ENCODE measurements around the gene TMEM222. TPM values are rescaled to one million over a fixed set of nuclear protein-coding genes. Genes with fewer than 3 reads are reported as not detected.
A peak's percentile ranks its signal among the peaks of the same experiment; 100 is the strongest.
"Not testable (repeated sequence)": the region's sequence is repeated elsewhere in the genome, so short reads cannot be mapped to it uniquely, and the experiment has no call there.

The TMEM222 gene, protein sequence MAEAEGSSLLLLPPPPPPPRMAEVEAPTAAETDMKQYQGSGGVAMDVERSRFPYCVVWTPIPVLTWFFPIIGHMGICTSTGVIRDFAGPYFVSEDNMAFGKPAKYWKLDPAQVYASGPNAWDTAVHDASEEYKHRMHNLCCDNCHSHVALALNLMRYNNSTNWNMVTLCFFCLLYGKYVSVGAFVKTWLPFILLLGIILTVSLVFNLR
- total RNA-seq: 10 to 100 TPM; 52.0 to 54.9 TPM
- 65.2 TPM for polyA plus RNA-seq

DNA sequence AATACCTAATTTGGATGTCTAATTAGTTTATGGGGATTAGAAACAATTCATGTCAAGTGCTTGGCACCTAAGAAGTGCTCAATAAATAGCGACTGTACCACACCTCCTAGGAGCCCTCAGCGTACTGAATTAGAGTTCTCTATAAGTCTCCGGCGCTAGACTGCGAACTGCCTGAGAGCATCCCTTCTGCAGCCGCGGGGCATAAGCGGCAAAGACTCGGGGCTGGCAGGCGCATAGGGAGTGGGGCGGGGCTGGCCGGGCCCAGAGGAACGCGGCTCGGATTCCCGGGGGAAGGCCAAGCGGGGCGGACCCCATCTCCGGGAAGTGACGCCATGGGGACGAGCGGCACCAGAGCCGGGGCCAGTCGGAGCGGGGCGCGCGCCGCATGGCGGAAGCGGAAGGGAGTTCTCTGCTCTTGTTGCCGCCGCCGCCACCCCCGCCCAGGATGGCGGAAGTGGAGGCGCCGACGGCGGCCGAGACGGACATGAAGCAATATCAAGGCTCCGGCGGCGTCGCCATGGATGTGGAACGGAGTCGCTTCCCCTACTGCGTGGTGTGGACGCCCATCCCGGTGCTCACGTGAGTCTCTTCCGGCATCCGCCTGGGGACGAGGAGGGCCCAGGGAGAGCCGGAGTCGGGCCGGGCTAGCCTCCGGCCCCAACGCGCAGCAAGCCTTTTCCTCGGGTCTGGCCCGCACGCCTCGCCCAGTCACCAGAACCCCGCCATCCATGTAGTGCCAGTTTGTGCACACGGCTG is at the start of gene TMEM222:
Gene TMEM222 (plus strand): TSS at position 351 of the 756 bp plus-strand sequence. CDS start 35 bp downstream, at position 386.
- POLR2A ChIA-PET: interaction anchor here (0.8 to 2.9 kb wide), 3 partner anchors 18 to 69 kb away, joined by 3 to 8 read pairs (median 4); partner anchors contain the start of gene SYTL1
- Histone ChIP-seq H3K27ac (ENCODE audit: low read depth, low read length) (peak within 1 kb of the TSS; percentile 95), H3K36me3 (ENCODE audit: insufficient read depth, low read length) (peaks cover 17% of the 10 kb centered on the region), H3K9me3 (ENCODE audit: low read length) (no peaks in the 10 kb centered on the region), H3K27me3 (ENCODE audit: insufficient read depth, low read length, poor library complexity, severe bottlenecking) (peaks cover 9% of the 10 kb centered on the region), H3K4me3 (ENCODE audit: low read length) (peak within 1 kb of the TSS; percentile 93), H3K4me1 (ENCODE audit: insufficient read depth, low read length) (peaks cover 36% of the 10 kb centered on the region)
- DNase-seq: peak; percentile 95 to 97 (median 97)
- Mint-ChIP-seq H3K4me1 (peaks cover 40 to 58% (median 50%) of the 10 kb centered on the region in 3 donors), H3K4me3 (peak within 1 kb of the TSS; percentile 95 to 99 (median 97)), H3K9me3 (no peaks in the 10 kb centered on the region), H3K36me3 (peaks cover 0 to 41% (median 5%) of the 10 kb centered on the region in 3 donors), H3K27me3 (peaks cover 4% of the 10 kb centered on the region in 2 donors), H3K27ac (peak within 1 kb of the TSS; percentile 82 to 97 (median 96))
- CTCF ChIA-PET: interaction anchor here (0.7 to 6.3 kb wide), 6 partner anchors 11 to 35 kb away, joined by 3 to 25 read pairs (median 3); no protein-coding TSS in a partner anchor

DNA sequence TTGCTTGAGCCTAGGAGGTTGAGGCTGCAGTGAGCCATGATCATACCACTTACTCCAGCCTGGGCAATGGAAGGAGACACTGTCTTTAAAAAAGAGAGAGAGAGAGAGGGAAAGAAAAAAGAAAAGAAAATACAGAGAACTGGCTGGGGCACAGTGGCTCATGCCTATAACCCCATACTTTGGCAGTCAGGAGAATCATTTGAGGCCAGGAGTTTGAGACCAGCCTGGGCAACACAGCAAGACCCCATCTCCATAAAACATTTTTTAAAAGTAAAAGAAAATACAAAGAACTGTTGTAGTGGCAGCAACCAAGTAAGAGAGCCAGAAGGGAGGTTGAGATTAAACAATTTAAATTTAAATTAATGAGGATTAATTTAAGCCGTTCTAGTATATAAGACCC is 47.8 kb upstream of the TMEM222 start:
- Mint-ChIP-seq H3K4me1 (peaks cover 7 to 19% (median 7%) of the 10 kb centered on the region in 3 donors), H3K4me3 (peak overlapping the region in 1 of 7 donors; percentile 63), H3K36me3 (peaks cover 0 to 49% (median 19%) of the 10 kb centered on the region in 3 donors), H3K27me3 (no peaks in the 10 kb centered on the region), H3K27ac (peak overlapping the region in 2 of 8 donors; percentile 4 to 82), H3K9me3 (peaks cover 0 to 2% (median 0%) of the 10 kb centered on the region in 5 donors)
- Histone ChIP-seq H3K4me3 (ENCODE audit: low read length) (no peak overlapping the region), H3K4me1 (ENCODE audit: insufficient read depth, low read length) (no peaks in the 10 kb centered on the region), H3K36me3 (ENCODE audit: insufficient read depth, low read length) (no peaks in the 10 kb centered on the region), H3K9me3 (ENCODE audit: low read length) (no peaks in the 10 kb centered on the region), H3K27ac (ENCODE audit: low read depth, low read length) (no peak overlapping the region), H3K27me3 (ENCODE audit: insufficient read depth, low read length, poor library complexity, severe bottlenecking) (no peaks in the 10 kb centered on the region)
- no peak for DNase-seq
- ChIA-PET POLR2A (no interaction called here), CTCF (no interaction called here)

DNA sequence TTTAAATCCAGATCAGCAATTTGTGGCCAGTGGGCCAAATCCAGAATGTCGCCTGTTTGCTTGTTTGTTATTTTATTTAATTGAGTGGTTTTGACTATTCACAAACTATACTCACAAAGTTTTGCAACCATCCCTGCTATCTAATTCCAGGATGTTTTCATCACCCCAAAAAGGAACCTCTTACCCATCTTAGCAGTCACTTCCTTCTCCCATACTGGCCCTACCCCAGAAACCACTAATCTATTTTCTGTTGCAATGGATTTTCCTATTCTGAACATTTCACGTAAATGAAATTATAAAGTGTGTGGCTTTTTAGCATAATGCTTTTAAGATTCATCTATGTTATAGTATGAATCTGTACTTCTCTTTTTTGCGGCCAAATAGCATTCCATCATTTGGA is 46.3 kb upstream of the TMEM222 start:
- peak overlapping the region in 1 of 8 donors; percentile 52 for H3K27ac Mint-ChIP-seq
- no peak overlapping the region for H3K4me3 ChIP-seq (ENCODE audit: low read length)
- no peaks in the 10 kb centered on the region for H3K9me3 ChIP-seq (ENCODE audit: low read length)
- POLR2A ChIA-PET: no interaction called here
- H3K4me3 Mint-ChIP-seq: no peak overlapping the region
- no peaks in the 10 kb centered on the region for H3K4me1 ChIP-seq (ENCODE audit: insufficient read depth, low read length)
- H3K36me3 ChIP-seq (ENCODE audit: insufficient read depth, low read length): no peaks in the 10 kb centered on the region
- H3K27me3 ChIP-seq (ENCODE audit: insufficient read depth, low read length, poor library complexity, severe bottlenecking): no peaks in the 10 kb centered on the region
- peaks cover 0 to 2% (median 0%) of the 10 kb centered on the region in 5 donors for H3K9me3 Mint-ChIP-seq
- no peak overlapping the region for H3K27ac ChIP-seq (ENCODE audit: low read depth, low read length)
- H3K4me1 Mint-ChIP-seq: peaks cover 4 to 17% (median 7%) of the 10 kb centered on the region in 3 donors
- no peak for DNase-seq
- H3K36me3 Mint-ChIP-seq: peaks cover 0 to 44% (median 15%) of the 10 kb centered on the region in 3 donors
- CTCF ChIA-PET: no interaction called here
- no peaks in the 10 kb centered on the region for H3K27me3 Mint-ChIP-seq

DNA sequence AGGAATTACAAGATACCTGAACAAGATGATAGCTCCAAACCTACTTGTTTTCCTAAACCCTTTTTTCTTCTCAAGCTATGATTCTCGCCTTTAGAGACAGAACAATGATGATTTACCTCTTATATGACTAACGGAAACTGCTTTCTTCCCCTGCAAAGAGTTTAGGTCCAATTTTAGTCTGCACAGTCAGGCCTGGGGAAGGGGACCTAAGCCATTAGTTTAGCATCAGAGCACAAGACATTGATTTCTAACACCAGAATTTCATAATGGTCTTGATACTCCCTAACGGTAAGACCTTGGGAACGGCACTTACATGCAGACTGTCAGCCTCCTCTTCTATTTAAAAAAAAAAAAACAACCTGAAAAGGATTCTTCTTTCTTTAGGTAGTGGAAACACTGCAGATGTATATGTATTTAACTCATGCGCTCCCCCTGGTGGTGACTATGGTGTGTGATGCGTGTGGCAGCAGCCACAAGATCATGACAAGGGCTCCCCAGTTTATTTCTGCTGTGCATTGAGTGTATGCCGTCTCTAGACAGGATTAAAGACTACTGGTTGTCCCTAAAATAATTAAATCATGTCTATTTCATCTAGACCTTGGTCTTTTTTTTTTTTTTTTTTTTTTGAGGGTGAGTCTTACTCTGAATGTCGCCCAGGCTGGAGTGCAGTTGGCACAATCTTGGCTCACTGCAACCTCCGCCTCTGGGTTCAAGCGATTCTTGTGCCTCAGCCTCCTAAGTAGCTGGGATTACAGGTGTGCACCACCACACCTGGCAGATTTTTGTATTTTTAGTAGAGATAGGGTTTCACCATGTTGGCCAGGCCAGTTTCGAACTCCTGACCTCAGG is 37.3 kb upstream of the TMEM222 start:
- no peaks in the 10 kb centered on the region for H3K4me1 ChIP-seq (ENCODE audit: insufficient read depth, low read length)
- H3K9me3 ChIP-seq (ENCODE audit: low read length): no peaks in the 10 kb centered on the region
- H3K27me3 Mint-ChIP-seq: no peaks in the 10 kb centered on the region
- POLR2A ChIA-PET: interaction anchor here (0.7 kb wide), 1 partner anchor 175 kb away, joined by 6 read pairs; no protein-coding TSS in a partner anchor
- no peaks in the 10 kb centered on the region for H3K9me3 Mint-ChIP-seq
- no peak overlapping the region for H3K27ac ChIP-seq (ENCODE audit: low read depth, low read length)
- peaks cover 4 to 42% (median 6%) of the 10 kb centered on the region in 3 donors for H3K36me3 Mint-ChIP-seq
- H3K4me3 Mint-ChIP-seq: no peak overlapping the region
- no peaks in the 10 kb centered on the region for H3K27me3 ChIP-seq (ENCODE audit: insufficient read depth, low read length, poor library complexity, severe bottlenecking)
- peaks cover 10% of the 10 kb centered on the region for H3K36me3 ChIP-seq (ENCODE audit: insufficient read depth, low read length)
- H3K4me1 Mint-ChIP-seq: peaks cover 0 to 4% (median 0%) of the 10 kb centered on the region in 3 donors
- H3K4me3 ChIP-seq (ENCODE audit: low read length): no peak overlapping the region
- H3K27ac Mint-ChIP-seq: peak overlapping the region in 2 of 8 donors; percentile 20 to 34
- CTCF ChIA-PET: interaction anchor here (0.7 to 7.3 kb wide), 15 partner anchors 10 to 415 kb away, joined by 3 to 85 read pairs (median 4); no protein-coding TSS in a partner anchor
- DNase-seq: peak; percentile 66 to 89 (median 77)

DNA sequence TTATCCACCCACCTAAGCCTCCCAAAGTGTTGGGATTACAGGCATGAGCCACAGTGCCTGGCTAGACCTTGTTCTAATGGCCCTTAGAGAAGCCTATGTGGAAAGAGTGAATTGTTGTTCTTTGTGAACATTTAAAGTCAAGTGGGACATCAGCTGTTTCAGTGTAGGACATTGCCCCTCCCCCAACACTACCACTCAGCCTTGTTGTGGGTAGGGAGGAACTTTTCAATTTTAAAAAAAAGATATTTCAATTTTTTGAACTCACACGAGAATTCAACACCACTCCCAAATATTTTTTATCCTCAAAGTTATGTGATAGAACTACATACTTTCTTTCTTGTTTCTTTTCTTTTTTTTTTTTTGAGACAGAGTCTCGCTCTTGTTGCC is 36.7 kb upstream of the TMEM222 start:
- H3K4me3 Mint-ChIP-seq: no peak overlapping the region
- CTCF ChIA-PET: interaction anchor here (0.7 to 7.3 kb wide), 11 partner anchors 9 to 414 kb away, joined by 3 to 85 read pairs (median 6); partner anchors contain the start of gene MAP3K6

DNA sequence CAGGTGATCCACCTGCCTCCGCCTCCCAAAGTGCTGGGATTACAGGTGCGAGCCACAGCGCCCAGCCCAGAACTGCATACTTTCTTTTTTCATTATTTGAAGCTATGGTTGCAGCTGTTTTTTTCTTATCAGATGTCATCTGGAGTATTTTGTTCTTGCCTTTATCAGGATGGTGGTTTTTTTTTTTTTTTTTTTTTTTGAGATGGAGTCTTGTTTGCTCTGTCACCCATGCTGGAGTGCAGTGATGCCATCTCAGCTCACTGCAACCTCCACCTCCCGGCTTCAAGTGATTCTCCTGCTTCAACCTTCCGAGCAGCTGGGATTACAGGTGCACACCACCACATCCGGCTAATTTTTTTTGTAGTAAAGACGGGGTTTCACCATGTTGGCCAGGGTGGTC is 36.1 kb upstream of the TMEM222 start:
- DNase-seq; H3K9me3 ChIP-seq (ENCODE audit: low read length); H3K27ac Mint-ChIP-seq; H3K9me3 Mint-ChIP-seq; H3K27ac ChIP-seq (ENCODE audit: low read depth, low read length); H3K4me1 Mint-ChIP-seq; H3K27me3 Mint-ChIP-seq; H3K27me3 ChIP-seq (ENCODE audit: insufficient read depth, low read length, poor library complexity, severe bottlenecking); H3K4me3 Mint-ChIP-seq; H3K4me1 ChIP-seq (ENCODE audit: insufficient read depth, low read length); POLR2A ChIA-PET; H3K4me3 ChIP-seq (ENCODE audit: low read length): not testable (repeated sequence)
- CTCF ChIA-PET: interaction anchor here (0.7 to 7.3 kb wide), 11 partner anchors 8 to 240 kb away, joined by 3 to 85 read pairs (median 4); partner anchors contain the start of gene MAP3K6
- peaks cover 13% of the 10 kb centered on the region for H3K36me3 ChIP-seq (ENCODE audit: insufficient read depth, low read length)
- peaks cover 4 to 51% (median 9%) of the 10 kb centered on the region in 3 donors for H3K36me3 Mint-ChIP-seq

More for the DNA sequence above, 36.7 kb upstream of the TMEM222 start:
- Mint-ChIP-seq H3K27me3 (no peaks in the 10 kb centered on the region), H3K9me3 (no peaks in the 10 kb centered on the region), H3K4me1 (peaks cover 0 to 4% (median 0%) of the 10 kb centered on the region in 3 donors), H3K27ac (no peak overlapping the region), H3K36me3 (peaks cover 4 to 46% (median 6%) of the 10 kb centered on the region in 3 donors)
- Histone ChIP-seq H3K36me3 (ENCODE audit: insufficient read depth, low read length) (peaks cover 10% of the 10 kb centered on the region), H3K27ac (ENCODE audit: low read depth, low read length) (no peak overlapping the region), H3K27me3 (ENCODE audit: insufficient read depth, low read length, poor library complexity, severe bottlenecking) (no peaks in the 10 kb centered on the region), H3K4me1 (ENCODE audit: insufficient read depth, low read length) (no peaks in the 10 kb centered on the region), H3K9me3 (ENCODE audit: low read length) (no peaks in the 10 kb centered on the region), H3K4me3 (ENCODE audit: low read length) (no peak overlapping the region)
- no peak for DNase-seq
- POLR2A ChIA-PET: interaction anchor here (0.7 kb wide), 1 partner anchor 175 kb away, joined by 6 read pairs; no protein-coding TSS in a partner anchor

DNA sequence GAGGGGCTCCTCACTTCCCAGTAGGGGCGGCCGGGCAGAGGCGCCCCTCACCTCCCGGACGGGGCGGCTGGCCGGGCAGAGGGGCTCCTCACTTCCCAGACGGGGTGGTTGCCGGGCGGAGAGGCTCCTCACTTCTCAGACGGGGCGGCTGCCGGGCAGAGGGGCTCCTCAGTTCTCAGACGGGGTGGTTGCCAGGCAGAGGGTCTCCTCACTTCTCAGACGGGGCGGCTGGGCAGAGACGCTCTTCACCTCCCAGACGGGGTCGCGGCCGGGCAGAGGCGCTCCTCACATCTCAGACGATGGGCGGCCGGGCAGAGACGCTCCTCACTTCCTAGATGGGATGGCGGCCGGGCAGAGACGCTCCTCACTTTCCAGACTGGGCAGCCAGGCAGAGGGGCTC is 32.8 kb upstream of the TMEM222 start:
- H3K27me3 ChIP-seq (ENCODE audit: insufficient read depth, low read length, poor library complexity, severe bottlenecking); H3K4me3 ChIP-seq (ENCODE audit: low read length); DNase-seq; H3K9me3 Mint-ChIP-seq; H3K4me1 ChIP-seq (ENCODE audit: insufficient read depth, low read length); H3K9me3 ChIP-seq (ENCODE audit: low read length); H3K27ac ChIP-seq (ENCODE audit: low read depth, low read length); H3K27me3 Mint-ChIP-seq; H3K4me1 Mint-ChIP-seq; CTCF ChIA-PET; H3K27ac Mint-ChIP-seq; H3K4me3 Mint-ChIP-seq; POLR2A ChIA-PET: not testable (repeated sequence)
- H3K36me3 Mint-ChIP-seq: peaks cover 4 to 58% (median 10%) of the 10 kb centered on the region in 3 donors
- peaks cover 13% of the 10 kb centered on the region for H3K36me3 ChIP-seq (ENCODE audit: insufficient read depth, low read length)
